Neutrophil (primary cell): ENCODE data around the gene MYH15.

Experiments used
- H3K27ac ChIP-seq: fragments of 200-600 bp; sonication (generic); 2 replicates; pipeline ENCODE4 v1.5.1; 2016; ENCODE audit warnings: mild to moderate bottlenecking, moderate library complexity
- H3K27me3 ChIP-seq: fragments of 200-600 bp; sonication (generic); 2 replicates; pipeline ENCODE4 v1.6.0; 2016; ENCODE audit warnings: mild to moderate bottlenecking
- H3K36me3 ChIP-seq: fragments of 200-600 bp; sonication (generic); 2 replicates; pipeline ENCODE4 v1.5.1; 2017
- H3K4me1 ChIP-seq, 2 experiments: fragments of 200-600 bp in 1 of 2; sonication (generic) in 1 of 2; 1 replicate in 1 of 2; 2 replicates in 1 of 2; pipeline versions ENCODE4 v1.5.1 to v1.6.1; 2013 to 2016; ENCODE audit warnings: low read depth in 1 of 2, low read length in 1 of 2, mild to moderate bottlenecking in 1 of 2, moderate library complexity in 1 of 2; ENCODE audit not compliant: control insufficient read depth in 1 of 2, insufficient read depth in 1 of 2
- H3K4me3 ChIP-seq, 2 experiments: fragments of 200-600 bp in 1 of 2; sonication (generic) in 1 of 2; 1 replicate in 1 of 2; 2 replicates in 1 of 2; pipeline ENCODE4 v1.5.1; 2013 to 2016; ENCODE audit warnings: low read depth in 1 of 2, low read length in 1 of 2, mild to moderate bottlenecking in 1 of 2, moderate library complexity in 1 of 2
- H3K9me3 ChIP-seq: fragments of 200-600 bp; sonication (generic); 2 replicates; pipeline ENCODE4 v1.5.1; 2016
- CTCF ChIP-seq: fragments of 200-600 bp; sonication (generic); IDR thresholded peaks from 2 replicates; pipeline ENCODE4 v1.5.1; 2016; ENCODE audit warnings: antibody characterized with exemption

The MYH15 gene

GRCh38 chr3:108461661-108462111, 48.7 kb downstream of the MYH15 start:
- Histone ChIP-seq H3K36me3 (no peaks in the 10 kb centered on the region), H3K27ac (no peak overlapping the region), H3K27me3 (no peaks in the 10 kb centered on the region), H3K9me3 (no peaks in the 10 kb centered on the region), H3K4me1 (no peaks in the 10 kb centered on the region), H3K4me3 (no peak overlapping the region)
- no peak for TF ChIP-seq CTCF

- no peaks in the 10 kb centered on the region for H3K36me3 ChIP-seq
- no peak overlapping the region for H3K27ac ChIP-seq
- no peaks in the 10 kb centered on the region for H3K4me1 ChIP-seq
- no peaks in the 10 kb centered on the region for H3K9me3 ChIP-seq
- no peaks in the 10 kb centered on the region for H3K27me3 ChIP-seq
- no peak overlapping the region for H3K4me3 ChIP-seq
- no peak for TF ChIP-seq CTCF
Measured at GRCh38 chr3:108459225-108459624, 51.2 kb downstream of the MYH15 start.

- TF ChIP-seq CTCF: no peak
- Histone ChIP-seq H3K27me3 (no peaks in the 10 kb centered on the region), H3K36me3 (no peaks in the 10 kb centered on the region), H3K4me3 (no peak overlapping the region), H3K27ac (no peak overlapping the region), H3K9me3 (no peaks in the 10 kb centered on the region), H3K4me1 (no peaks in the 10 kb centered on the region)
Measured at GRCh38 chr3:108455212-108455705, 55.1 kb downstream of the MYH15 start.

- H3K4me3 ChIP-seq: no peak overlapping the region
- no peak overlapping the region for H3K27ac ChIP-seq
- no peak for TF ChIP-seq CTCF
- H3K36me3 ChIP-seq: no peaks in the 10 kb centered on the region
- H3K27me3 ChIP-seq: no peaks in the 10 kb centered on the region
- H3K9me3 ChIP-seq: no peaks in the 10 kb centered on the region
- H3K4me1 ChIP-seq: no peaks in the 10 kb centered on the region
Measured at GRCh38 chr3:108453565-108453964, 56.8 kb downstream of the MYH15 start.

GRCh38 chr3:108450444-108450843, 60.0 kb downstream of the MYH15 start:
- H3K36me3 ChIP-seq: no peaks in the 10 kb centered on the region
- H3K9me3 ChIP-seq: no peaks in the 10 kb centered on the region
- no peak overlapping the region for H3K4me3 ChIP-seq
- H3K27ac ChIP-seq: no peak overlapping the region
- no peaks in the 10 kb centered on the region for H3K4me1 ChIP-seq
- TF ChIP-seq CTCF: no peak
- no peaks in the 10 kb centered on the region for H3K27me3 ChIP-seq

GRCh38 chr3:108448593-108448992, 61.8 kb downstream of the MYH15 start:
- H3K4me3 ChIP-seq: no peak overlapping the region
- H3K27me3 ChIP-seq: no peaks in the 10 kb centered on the region
- H3K9me3 ChIP-seq: no peaks in the 10 kb centered on the region
- no peaks in the 10 kb centered on the region for H3K4me1 ChIP-seq
- no peak for TF ChIP-seq CTCF
- no peak overlapping the region for H3K27ac ChIP-seq
- H3K36me3 ChIP-seq: no peaks in the 10 kb centered on the region
